SK-N-SH (cell line): Measurements from ENCODE around the gene MAN2A2. TPM values are rescaled to one million over a fixed set of nuclear protein-coding genes. Genes with fewer than 3 reads are reported as not detected.

ENCODE experiments used
- CTCF ChIA-PET: fragments of 300-600, 350-600 bp; formaldehyde crosslinking; extraction: SDS; loops from one replicate; lab custom pipeline; 2021; lab: Yijun Ruan, JAX
- POLR2A ChIA-PET: fragments of 350-600 bp; sonication (Branson Sonifier 250); formaldehyde crosslinking; extraction: SDS; loops from one replicate; lab custom pipeline; 2020; ENCODE audit warnings: antibody characterized with exemption, inconsistent platforms; lab: Yijun Ruan, JAX
- DNase-seq: peaks from one replicate; pipeline ENCODE4 v3.0.0; 2012
- H2AFZ ChIP-seq: fragments of 200-600 bp; sonication (generic); 2 replicates; pipeline ENCODE4 v1.8.1; 2016; ENCODE audit warnings: antibody characterized with exemption, mild to moderate bottlenecking, low read depth
- H3F3A ChIP-seq: fragments of 200-600 bp; sonication (generic); replicated peaks from 2 replicates; pipeline ENCODE3; 2016; ENCODE audit warnings: antibody characterized with exemption, mild to moderate bottlenecking; ENCODE audit not compliant: insufficient read depth
- H3K27ac ChIP-seq, 2 experiments: fragments of 200-500 bp in 1 of 2; fragments of 200-600 bp in 1 of 2; sonication (Bioruptor generic) in 1 of 2; sonication (generic), shearing (Covaris generic) in 1 of 2; 2 replicates each; pipeline versions ENCODE4 v1.5.1 to v1.6.1; 2014 to 2016; ENCODE audit warnings: low read depth in 2 of 2, inconsistent platforms in 1 of 2, low read length in 1 of 2, mild to moderate bottlenecking in 1 of 2, mixed read lengths in 1 of 2
- H3K27me3 ChIP-seq: fragments of 200-600 bp; sonication (generic), shearing (Covaris generic); 2 replicates; pipeline ENCODE4 v1.6.1; 2016; ENCODE audit warnings: mixed run types; ENCODE audit not compliant: insufficient read depth
- H3K36me3 ChIP-seq, 2 experiments: fragments of 200-500 bp in 1 of 2; fragments of 200-600 bp in 1 of 2; sonication (Bioruptor generic) in 1 of 2; sonication (generic) in 1 of 2; replicated peaks in 1 of 2; 2 replicates each; pipeline versions ENCODE3 to v1.5.1; 2014 to 2016; ENCODE audit warnings: low read length in 1 of 2, mild to moderate bottlenecking in 1 of 2; ENCODE audit not compliant: insufficient read depth in 2 of 2, control insufficient read depth in 1 of 2
- H3K4me1 ChIP-seq, 2 experiments: fragments of 200-500 bp in 1 of 2; fragments of 200-600 bp in 1 of 2; sonication (Bioruptor generic) in 1 of 2; sonication (generic), shearing (Covaris generic) in 1 of 2; 2 replicates each; pipeline versions ENCODE4 v1.5.1 to v1.6.1; 2014 to 2016; ENCODE audit warnings: low read depth in 1 of 2, low read length in 1 of 2, mixed run types in 1 of 2; ENCODE audit not compliant: insufficient read depth in 2 of 2, control insufficient read depth in 1 of 2
- H3K4me2 ChIP-seq: fragments of 200-600 bp; sonication (generic), shearing (Covaris generic); 2 replicates; pipeline ENCODE4 v1.6.1; 2017; ENCODE audit warnings: mixed run types
- H3K4me3 ChIP-seq, 2 experiments: fragments of 200-500 bp in 1 of 2; fragments of 200-600 bp in 1 of 2; sonication (Bioruptor generic) in 1 of 2; sonication (generic), shearing (Covaris generic) in 1 of 2; 2 replicates each; pipeline versions ENCODE4 v1.5.1 to v1.8.1; 2014 to 2016; ENCODE audit warnings: low read depth in 2 of 2, inconsistent platforms in 1 of 2, low read length in 1 of 2, mild to moderate bottlenecking in 1 of 2, mixed read lengths in 1 of 2, moderate library complexity in 1 of 2
- H3K79me2 ChIP-seq: fragments of 200-600 bp; sonication (generic); 2 replicates; pipeline ENCODE4 v1.8.1; 2017; ENCODE audit warnings: mild to moderate bottlenecking; ENCODE audit not compliant: insufficient read depth
- H3K9ac ChIP-seq: fragments of 200-600 bp; sonication (generic); 2 replicates; pipeline ENCODE4 v1.6.1; 2017; ENCODE audit warnings: mixed run types
- H3K9me2 ChIP-seq: fragments of 200-600 bp; sonication (generic); 2 replicates; pipeline ENCODE4 v1.6.1; 2017; ENCODE audit warnings: mixed run types
- H3K9me3 ChIP-seq: fragments of 200-600 bp; sonication (generic); 2 replicates; pipeline ENCODE4 v1.6.1; 2017; ENCODE audit warnings: mixed run types, mild to moderate bottlenecking, moderate library complexity
- H4K20me1 ChIP-seq: fragments of 200-600 bp; sonication (generic); 2 replicates; pipeline ENCODE4 v1.6.1; 2017; ENCODE audit warnings: mild to moderate bottlenecking, mixed run types; ENCODE audit not compliant: insufficient read depth
- EP300 ChIP-seq, 2 experiments: IDR thresholded peaks; 2 replicates each; pipeline versions ENCODE4 v1.4.0 to v1.6.1; 2012; ENCODE audit warnings: borderline replicate concordance in 1 of 2, low read depth in 1 of 2, low read length in 1 of 2
- EZH2phosphoT487 ChIP-seq: fragments of 200-600 bp; sonication (generic); IDR thresholded peaks from 2 replicates; pipeline ENCODE4 v1.6.1; 2017; ENCODE audit warnings: low read depth, mixed run types, mild to moderate bottlenecking, antibody characterized with exemption, moderate library complexity, borderline replicate concordance
- GATA2 ChIP-seq: sonication (generic); formaldehyde crosslinking; IDR thresholded peaks from 2 replicates; pipeline ENCODE4 v1.5.0; 2020; ENCODE audit warnings: mild to moderate bottlenecking, missing genetic modification reagents
- MXI1 ChIP-seq: IDR thresholded peaks from 2 replicates; pipeline ENCODE4 v1.6.1; 2012; ENCODE audit warnings: mild to moderate bottlenecking, low read depth, low read length, improper control_type of control experiment
- NRF1 ChIP-seq: IDR thresholded peaks from 2 replicates; pipeline ENCODE4 v1.6.1; 2012; ENCODE audit warnings: low read depth, mild to moderate bottlenecking, low read length
- RAD21 ChIP-seq: IDR thresholded peaks from 2 replicates; pipeline ENCODE4 v1.6.1; 2012; ENCODE audit warnings: mild to moderate bottlenecking, low read length
- TAF1 ChIP-seq: IDR thresholded peaks from 2 replicates; pipeline ENCODE4 v1.6.1; 2012; ENCODE audit warnings: low read depth, mild to moderate bottlenecking, low read length, moderate library complexity, borderline replicate concordance
- WGBS: methylation state at CpG from one replicate; pipeline ENCODE4 v1.1.6; 2017; ENCODE audit warnings: low lambda C conversion rate; 5-methylcytosine and 5-hydroxymethylcytosine counted together
- polyA plus RNA-seq, 3 experiments: library from polyadenylated mRNA; depleted of rRNA; stranded (reverse); fragments of >200 nt; gene quantifications; 2 replicates each; pipeline ENCODE4 v1.2.3, GENCODE V29; 2012
- TF ChIP-seq, protein P1 (sequence below): fragments of 150-350 bp; IDR thresholded peaks from 2 replicates; pipeline ENCODE4 v1.6.1; 2017; ENCODE audit warnings: antibody characterized with exemption, low read length, low read depth, borderline replicate concordance
- TF ChIP-seq, protein P2 (sequence below): IDR thresholded peaks from 2 replicates; pipeline ENCODE4 v1.4.0; 2012; ENCODE audit warnings: low read depth
- TF ChIP-seq, protein P3 (sequence below): IDR thresholded peaks from 2 replicates; pipeline ENCODE4 v1.4.0; 2012; ENCODE audit warnings: low read depth, borderline replicate concordance
- TF ChIP-seq, protein P4 (sequence below): fragments of 150-350 bp; IDR thresholded peaks from 2 replicates; pipeline ENCODE4 v1.6.1; 2016; ENCODE audit warnings: mild to moderate bottlenecking, low read depth, low read length

MAN2A2 gene
- polyA plus RNA-seq, 1 of the 3 experiments (the other 2 are of a cell fraction), result 35.0 TPM

DNA sequence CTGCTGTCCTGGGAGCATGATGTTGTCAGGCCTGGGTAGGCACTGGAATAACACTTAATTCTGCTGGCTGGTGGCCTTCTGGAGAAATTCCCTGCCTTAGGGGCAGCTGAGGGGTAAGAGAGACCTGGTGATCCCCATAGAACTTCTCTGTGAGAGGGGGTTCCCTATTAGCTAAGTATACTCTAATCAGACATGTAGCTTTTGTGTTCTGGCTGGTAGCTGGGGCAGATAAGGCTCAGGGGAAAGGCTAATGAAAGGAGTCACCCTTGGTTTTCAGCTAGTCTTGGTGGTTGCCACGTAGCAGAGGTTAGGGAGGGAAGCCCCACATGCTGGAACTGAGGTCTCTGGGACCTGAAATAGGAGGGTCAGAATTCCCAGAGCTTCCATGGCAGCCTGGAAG, 30.2 kb downstream of the MAN2A2 start:
- no peak for TF ChIP-seq GATA2
- TF ChIP-seq, protein P1, sequence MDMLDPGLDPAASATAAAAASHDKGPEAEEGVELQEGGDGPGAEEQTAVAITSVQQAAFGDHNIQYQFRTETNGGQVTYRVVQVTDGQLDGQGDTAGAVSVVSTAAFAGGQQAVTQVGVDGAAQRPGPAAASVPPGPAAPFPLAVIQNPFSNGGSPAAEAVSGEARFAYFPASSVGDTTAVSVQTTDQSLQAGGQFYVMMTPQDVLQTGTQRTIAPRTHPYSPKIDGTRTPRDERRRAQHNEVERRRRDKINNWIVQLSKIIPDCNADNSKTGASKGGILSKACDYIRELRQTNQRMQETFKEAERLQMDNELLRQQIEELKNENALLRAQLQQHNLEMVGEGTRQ, result no peak
- TF ChIP-seq, protein P2, sequence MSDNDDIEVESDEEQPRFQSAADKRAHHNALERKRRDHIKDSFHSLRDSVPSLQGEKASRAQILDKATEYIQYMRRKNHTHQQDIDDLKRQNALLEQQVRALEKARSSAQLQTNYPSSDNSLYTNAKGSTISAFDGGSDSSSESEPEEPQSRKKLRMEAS, result no peak
- no peak for TF ChIP-seq MXI1
- no peak for TF ChIP-seq TAF1
- no peak for TF ChIP-seq RAD21
- no peak for TF ChIP-seq NRF1
- TF ChIP-seq, protein P3, sequence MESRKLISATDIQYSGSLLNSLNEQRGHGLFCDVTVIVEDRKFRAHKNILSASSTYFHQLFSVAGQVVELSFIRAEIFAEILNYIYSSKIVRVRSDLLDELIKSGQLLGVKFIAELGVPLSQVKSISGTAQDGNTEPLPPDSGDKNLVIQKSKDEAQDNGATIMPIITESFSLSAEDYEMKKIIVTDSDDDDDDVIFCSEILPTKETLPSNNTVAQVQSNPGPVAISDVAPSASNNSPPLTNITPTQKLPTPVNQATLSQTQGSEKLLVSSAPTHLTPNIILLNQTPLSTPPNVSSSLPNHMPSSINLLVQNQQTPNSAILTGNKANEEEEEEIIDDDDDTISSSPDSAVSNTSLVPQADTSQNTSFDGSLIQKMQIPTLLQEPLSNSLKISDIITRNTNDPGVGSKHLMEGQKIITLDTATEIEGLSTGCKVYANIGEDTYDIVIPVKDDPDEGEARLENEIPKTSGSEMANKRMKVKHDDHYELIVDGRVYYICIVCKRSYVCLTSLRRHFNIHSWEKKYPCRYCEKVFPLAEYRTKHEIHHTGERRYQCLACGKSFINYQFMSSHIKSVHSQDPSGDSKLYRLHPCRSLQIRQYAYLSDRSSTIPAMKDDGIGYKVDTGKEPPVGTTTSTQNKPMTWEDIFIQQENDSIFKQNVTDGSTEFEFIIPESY, result no peak
- no peak for TF ChIP-seq EZH2phosphoT487
- TF ChIP-seq EP300 (IDR thresholded peaks at IDR 0.05; ENCODE audit: borderline replicate concordance in 1 of 2, low read depth in 1 of 2, low read length in 1 of 2), result no peak
- TF ChIP-seq, protein P4, sequence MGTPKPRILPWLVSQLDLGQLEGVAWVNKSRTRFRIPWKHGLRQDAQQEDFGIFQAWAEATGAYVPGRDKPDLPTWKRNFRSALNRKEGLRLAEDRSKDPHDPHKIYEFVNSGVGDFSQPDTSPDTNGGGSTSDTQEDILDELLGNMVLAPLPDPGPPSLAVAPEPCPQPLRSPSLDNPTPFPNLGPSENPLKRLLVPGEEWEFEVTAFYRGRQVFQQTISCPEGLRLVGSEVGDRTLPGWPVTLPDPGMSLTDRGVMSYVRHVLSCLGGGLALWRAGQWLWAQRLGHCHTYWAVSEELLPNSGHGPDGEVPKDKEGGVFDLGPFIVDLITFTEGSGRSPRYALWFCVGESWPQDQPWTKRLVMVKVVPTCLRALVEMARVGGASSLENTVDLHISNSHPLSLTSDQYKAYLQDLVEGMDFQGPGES, result no peak
- no peaks in the 10 kb centered on the region for H4K20me1 ChIP-seq
- no peaks in the 10 kb centered on the region for H3K9me2 ChIP-seq
- no peaks in the 10 kb centered on the region for H3K27me3 ChIP-seq
- no peaks in the 10 kb centered on the region for H3K9me3 ChIP-seq
- no peak overlapping the region for H3K4me2 ChIP-seq
- peaks cover 3 to 14% of the 10 kb centered on the region in 2 experiments for H3K36me3 ChIP-seq
- no peak overlapping the region for H3K27ac ChIP-seq
- no peak overlapping the region for H3K9ac ChIP-seq
- no peak for DNase-seq
- peaks cover 22% of the 10 kb centered on the region for H3F3A ChIP-seq
- 67% methylated on average over 1 of the region's 1 CpG for WGBS
- peaks cover 13 to 41% of the 10 kb centered on the region in 2 experiments; a peak in 2 of 4 replicates for H3K4me1 ChIP-seq
- POLR2A ChIA-PET, result interaction anchor here (2.4 to 4.8 kb wide), 3 partner anchors 21 to 38 kb away, joined by 8 to 23 read pairs (median 12); partner anchors contain the start of gene RCCD1
- CTCF ChIA-PET, result interaction anchor here (1.1 to 11.5 kb wide), 29 partner anchors 8 to 339 kb away, joined by 3 to 142 read pairs (median 9); partner anchors contain the start of genes BLM, FES, MAN2A2 and RCCD1
- H2AFZ ChIP-seq, result no peak overlapping the region
- H3K79me2 ChIP-seq, result peaks cover 22% of the 10 kb centered on the region
- H3K4me3 ChIP-seq, result no peak overlapping the region
